ENCODE results near the gene DNER.

The DNER gene

DNA sequence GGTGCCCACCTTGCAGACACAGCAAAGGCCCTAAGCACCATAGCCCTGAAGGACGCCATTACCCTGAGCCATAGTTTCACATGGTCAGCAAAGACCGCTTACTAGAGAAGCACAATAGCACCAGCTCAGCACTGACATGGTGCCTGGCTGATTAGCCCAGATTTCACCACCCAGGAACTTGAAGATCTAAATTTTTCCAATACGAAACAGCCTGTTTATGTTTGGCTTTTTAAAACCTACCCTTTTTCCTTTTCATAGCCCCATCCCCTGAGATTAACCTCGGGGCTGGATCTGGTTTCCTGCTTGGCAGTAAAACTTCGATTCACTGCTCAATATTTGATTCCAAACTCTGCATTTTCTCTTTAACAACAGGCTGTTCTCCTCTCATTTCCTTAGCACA, 284.8 kb downstream of the DNER start:
- no peak for DNase-seq (ENCODE audit: low read depth in 2 of 2)
- TF ChIP-seq, protein P1, sequence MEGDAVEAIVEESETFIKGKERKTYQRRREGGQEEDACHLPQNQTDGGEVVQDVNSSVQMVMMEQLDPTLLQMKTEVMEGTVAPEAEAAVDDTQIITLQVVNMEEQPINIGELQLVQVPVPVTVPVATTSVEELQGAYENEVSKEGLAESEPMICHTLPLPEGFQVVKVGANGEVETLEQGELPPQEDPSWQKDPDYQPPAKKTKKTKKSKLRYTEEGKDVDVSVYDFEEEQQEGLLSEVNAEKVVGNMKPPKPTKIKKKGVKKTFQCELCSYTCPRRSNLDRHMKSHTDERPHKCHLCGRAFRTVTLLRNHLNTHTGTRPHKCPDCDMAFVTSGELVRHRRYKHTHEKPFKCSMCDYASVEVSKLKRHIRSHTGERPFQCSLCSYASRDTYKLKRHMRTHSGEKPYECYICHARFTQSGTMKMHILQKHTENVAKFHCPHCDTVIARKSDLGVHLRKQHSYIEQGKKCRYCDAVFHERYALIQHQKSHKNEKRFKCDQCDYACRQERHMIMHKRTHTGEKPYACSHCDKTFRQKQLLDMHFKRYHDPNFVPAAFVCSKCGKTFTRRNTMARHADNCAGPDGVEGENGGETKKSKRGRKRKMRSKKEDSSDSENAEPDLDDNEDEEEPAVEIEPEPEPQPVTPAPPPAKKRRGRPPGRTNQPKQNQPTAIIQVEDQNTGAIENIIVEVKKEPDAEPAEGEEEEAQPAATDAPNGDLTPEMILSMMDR (IDR thresholded peaks at IDR 0.05; ENCODE audit: low read depth, low read length), result no peak
- no peak overlapping the region for H3K4me3 ChIP-seq (replicated peaks in 1 of 2; ENCODE audit: low read depth in 2 of 2, low read length in 2 of 2)

DNA sequence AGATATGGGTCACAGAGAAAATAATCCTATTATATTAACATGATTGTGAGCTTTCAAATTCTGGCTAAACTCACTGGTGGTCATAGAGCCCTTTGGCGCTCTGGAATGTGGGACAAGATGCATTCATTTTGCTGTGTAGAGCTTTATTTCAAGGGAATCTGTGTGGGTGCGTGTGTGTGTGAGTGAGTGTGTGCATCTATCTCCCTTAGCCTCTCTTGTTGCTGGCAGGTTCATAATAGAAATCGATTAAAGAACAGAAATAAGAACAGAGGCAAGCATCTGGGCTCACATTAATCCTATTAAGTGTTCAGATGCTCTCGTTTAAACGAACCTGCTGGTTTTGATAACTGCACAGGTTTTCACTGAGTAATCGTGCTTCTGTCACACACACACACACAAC, 287.9 kb downstream of the DNER start:
- no peak overlapping the region for H3K4me3 ChIP-seq (replicated peaks in 1 of 2; ENCODE audit: low read depth in 2 of 2, low read length in 2 of 2)
- TF ChIP-seq, protein P1 (IDR thresholded peaks at IDR 0.05; ENCODE audit: low read depth, low read length), result no peak
- DNase-seq (ENCODE audit: low read depth in 2 of 2), result no peak

DNA sequence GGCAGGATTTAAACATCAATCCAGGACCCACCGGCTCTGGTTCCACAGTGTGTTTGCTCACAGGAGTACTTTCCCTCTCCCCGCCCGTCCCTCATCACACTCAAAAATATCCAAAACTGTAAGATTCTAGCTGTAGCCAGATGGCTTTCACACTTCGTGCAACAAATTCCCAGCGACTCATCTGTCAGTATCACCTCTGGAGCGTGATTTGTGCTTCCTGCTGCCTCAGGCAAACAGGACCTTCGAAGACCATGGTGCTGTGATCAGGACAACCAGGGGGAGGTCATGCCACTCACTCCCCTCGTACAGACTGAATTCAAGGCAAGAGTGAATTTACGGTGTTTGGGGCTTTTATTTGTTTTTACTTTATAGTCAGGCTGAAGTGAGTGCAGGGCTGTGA, 288.8 kb downstream of the DNER start:
- TF ChIP-seq, protein P1 (IDR thresholded peaks at IDR 0.05; ENCODE audit: low read depth, low read length), result no peak
- no peak overlapping the region for H3K4me3 ChIP-seq (replicated peaks in 1 of 2; ENCODE audit: low read depth in 2 of 2, low read length in 2 of 2)

DNA sequence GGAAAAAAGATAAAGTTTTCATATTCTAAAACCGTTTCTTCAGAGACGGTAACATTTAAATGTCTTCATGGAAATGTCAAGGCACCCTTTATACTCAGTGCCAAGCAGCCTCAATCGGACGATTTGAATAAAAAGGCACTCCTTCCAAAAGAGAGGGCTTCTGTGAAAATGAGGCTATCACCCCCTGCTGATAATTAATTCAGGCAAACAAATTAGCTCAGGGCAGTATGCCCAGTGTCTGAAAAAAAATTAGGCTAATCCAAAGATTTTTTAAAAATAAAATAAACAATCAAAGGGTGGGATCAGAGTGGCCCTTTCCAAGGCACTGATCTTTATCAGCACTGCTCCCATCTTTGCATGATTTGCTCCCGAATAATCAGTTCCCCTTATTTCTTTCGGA, 292.3 kb downstream of the DNER start:
- no peak overlapping the region for H3K4me3 ChIP-seq (replicated peaks in 1 of 2; ENCODE audit: low read depth in 2 of 2, low read length in 2 of 2)
- TF ChIP-seq, protein P1 (IDR thresholded peaks at IDR 0.05; ENCODE audit: low read depth, low read length), result no peak
- no peak for DNase-seq (ENCODE audit: low read depth in 2 of 2)

More for the DNA sequence above, 288.8 kb downstream of the DNER start:
- DNase-seq (ENCODE audit: low read depth in 2 of 2), result no peak

DNA sequence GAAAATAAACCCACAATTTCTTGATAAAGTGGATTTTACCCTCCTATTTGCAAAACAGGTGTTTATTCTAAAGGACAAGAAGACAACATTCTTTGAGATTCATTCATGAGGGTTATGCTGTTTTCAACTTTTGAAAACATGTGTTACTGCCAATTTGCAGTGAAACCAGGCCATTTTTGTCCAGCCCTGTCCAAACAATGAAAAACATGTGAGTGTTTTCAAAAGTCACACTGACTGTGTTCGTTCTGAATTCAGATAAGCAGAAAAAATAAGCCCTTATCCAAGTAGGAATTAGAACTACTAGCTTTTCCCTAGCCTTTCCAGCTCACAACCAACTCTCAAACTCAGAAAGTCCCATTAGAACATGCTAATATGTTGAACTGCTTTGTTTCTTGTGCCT, 295.2 kb downstream of the DNER start:
- no peak overlapping the region for H3K4me3 ChIP-seq (replicated peaks in 1 of 2; ENCODE audit: low read depth in 2 of 2, low read length in 2 of 2)
- TF ChIP-seq, protein P1 (IDR thresholded peaks at IDR 0.05; ENCODE audit: low read depth, low read length), result no peak
- DNase-seq (ENCODE audit: low read depth in 2 of 2), result peak; percentile 47 to 82

DNA sequence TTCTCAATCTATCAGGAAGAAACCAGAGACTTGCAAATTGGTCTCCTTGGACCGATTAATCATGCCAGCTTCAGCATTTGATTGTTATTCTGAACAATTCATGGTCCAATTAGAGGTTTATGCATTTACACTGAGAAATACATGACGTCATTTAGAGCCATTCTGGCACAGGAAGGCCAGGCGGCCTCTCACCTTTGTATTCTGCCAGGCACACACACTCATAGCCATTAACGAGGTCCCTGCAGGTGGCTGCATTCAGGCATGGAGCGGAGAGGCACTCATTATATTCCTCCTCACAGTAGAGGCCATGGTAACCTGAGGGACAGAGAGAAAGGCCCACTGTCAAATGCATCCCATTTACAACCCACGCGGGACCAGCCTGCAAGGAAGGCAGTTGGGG, 296.4 kb downstream of the DNER start:
- H3K4me3 ChIP-seq (replicated peaks in 1 of 2; ENCODE audit: low read depth in 2 of 2, low read length in 2 of 2), result no peak overlapping the region
- TF ChIP-seq, protein P1 (IDR thresholded peaks at IDR 0.05; ENCODE audit: low read depth, low read length), result no peak
- no peak for DNase-seq (ENCODE audit: low read depth in 2 of 2)

DNA sequence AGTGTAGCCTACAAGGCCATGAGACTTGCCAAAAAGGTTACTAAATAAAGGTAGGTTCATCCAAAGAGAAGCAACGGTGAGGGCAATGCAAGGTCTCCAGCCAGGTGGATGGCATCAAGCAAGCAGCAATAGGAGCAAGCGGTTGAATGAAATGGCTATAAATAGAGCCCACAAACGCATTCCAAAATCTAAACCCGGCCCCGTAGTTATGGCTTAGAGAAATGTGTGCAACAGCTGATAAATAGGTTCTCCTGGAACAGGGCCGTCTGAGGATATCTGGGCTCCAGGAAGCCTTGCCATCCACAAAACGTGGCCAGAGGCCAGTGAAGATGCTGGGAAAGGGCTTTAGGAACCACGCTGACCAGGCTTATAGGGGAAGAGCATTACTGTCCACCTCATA, 297.2 kb downstream of the DNER start:
- TF ChIP-seq, protein P1 (IDR thresholded peaks at IDR 0.05; ENCODE audit: low read depth, low read length), result no peak
- H3K4me3 ChIP-seq (replicated peaks in 1 of 2; ENCODE audit: low read depth in 2 of 2, low read length in 2 of 2), result no peak overlapping the region
- DNase-seq (ENCODE audit: low read depth in 2 of 2), result peak in 1 of 2 donors; percentile 84

Measured in cardiac fibroblast (primary cell).